Tibial nerve (tissue), 4 donors: ENCODE measurements around the gene GNB3. TPM values are rescaled to one million over a fixed set of nuclear protein-coding genes. Genes with fewer than 3 reads are reported as not detected.

Experiments used
- DNase-seq, 2 donors: peaks; one replicate each; pipeline ENCODE4 v3.0.0-alpha.2; 2019; ENCODE audit warnings: low spot score in 2 of 2
- H3K27ac ChIP-seq, 4 donors: fragments of 200-600 bp; sonication (generic) in 3 of 4; one replicate each; pipeline ENCODE4 v1.5.1; 2017 to 2019; ENCODE audit warnings: mild to moderate bottlenecking in 1 of 4
- H3K27me3 ChIP-seq, 2 donors: fragments of 200-600 bp; sonication (generic) in 1 of 2; one replicate each; pipeline versions ENCODE4 v1.5.1 to v1.6.0; 2017 to 2019
- H3K36me3 ChIP-seq, 3 donors: fragments of 200-600 bp; sonication (generic); one replicate each; pipeline ENCODE4 v1.5.1; 2018 to 2019
- H3K4me1 ChIP-seq, 4 donors: fragments of 200-600 bp; sonication (generic) in 3 of 4; one replicate each; pipeline ENCODE4 v1.5.1; 2017 to 2019
- H3K4me3 ChIP-seq, 4 donors: fragments of 200-600 bp; sonication (generic) in 3 of 4; one replicate each; pipeline ENCODE4 v1.5.1; 2017 to 2019; ENCODE audit warnings: mild to moderate bottlenecking in 1 of 4, moderate library complexity in 1 of 4
- H3K9me3 ChIP-seq, 4 donors: fragments of 200-600 bp; sonication (generic) in 3 of 4; one replicate each; pipeline ENCODE4 v1.5.1; 2017 to 2019
- CTCF ChIP-seq, 5 experiments: fragments of 200-600 bp in 3 of 5; fragments of 450-650 bp in 2 of 5; sonication (generic) in 3 of 5; IDR thresholded peaks; one replicate each; pipeline ENCODE4 v1.5.1; 2016 to 2019; ENCODE audit warnings: antibody characterized with exemption in 5 of 5, mild to moderate bottlenecking in 3 of 5, moderate library complexity in 2 of 5
- EP300 ChIP-seq, 2 donors: sonication (generic); formaldehyde crosslinking; IDR thresholded peaks; one replicate each; pipeline ENCODE4 v1.6.1; 2017; ENCODE audit warnings: antibody characterized with exemption in 2 of 2, mild to moderate bottlenecking in 1 of 2
- POLR2A ChIP-seq, 2 donors: fragments of 450-650 bp; IDR thresholded peaks; one replicate each; pipeline ENCODE4 v1.6.1; 2017; ENCODE audit warnings: antibody characterized with exemption in 2 of 2, mild to moderate bottlenecking in 2 of 2, moderate library complexity in 2 of 2
- WGBS, 2 donors: methylation state at CpG; one replicate each; pipeline ENCODE4 v1.1.5; 2018; 5-methylcytosine and 5-hydroxymethylcytosine counted together
- total RNA-seq, 4 donors: library from RNA; depleted of rRNA; stranded (reverse); fragments of >200 nt; gene quantifications; one replicate each; pipeline ENCODE4 v1.1.0, GENCODE V29; 2016

The GNB3 gene
- total RNA-seq, 4 donors from 2014 or later, result 0.84 to 9.9 (median 5.6) TPM

DNA sequence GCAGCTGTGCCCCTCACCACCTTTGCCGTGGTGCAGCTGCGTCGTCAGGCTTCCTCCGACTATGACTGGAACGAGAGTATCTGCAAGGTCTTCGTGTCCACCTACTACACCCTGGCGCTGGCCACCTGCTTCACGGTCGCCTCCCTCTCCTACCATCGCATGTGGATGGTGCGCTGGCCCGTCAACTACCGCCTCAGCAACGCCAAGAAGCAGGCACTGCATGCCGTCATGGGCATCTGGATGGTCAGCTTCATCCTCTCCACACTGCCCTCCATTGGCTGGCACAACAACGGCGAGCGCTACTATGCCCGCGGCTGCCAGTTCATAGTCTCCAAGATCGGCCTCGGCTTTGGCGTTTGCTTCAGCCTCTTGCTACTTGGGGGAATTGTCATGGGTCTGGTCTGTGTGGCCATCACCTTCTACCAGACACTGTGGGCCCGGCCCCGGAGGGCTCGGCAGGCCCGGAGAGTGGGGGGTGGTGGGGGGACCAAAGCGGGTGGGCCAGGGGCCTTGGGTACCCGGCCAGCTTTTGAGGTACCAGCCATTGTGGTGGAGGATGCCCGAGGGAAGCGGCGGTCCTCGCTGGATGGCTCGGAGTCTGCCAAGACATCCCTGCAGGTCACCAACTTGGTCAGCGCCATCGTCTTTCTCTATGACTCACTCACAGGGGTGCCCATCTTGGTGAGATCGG lies 16.5 kb upstream of the GNB3 start:
- Histone ChIP-seq H3K27me3 (peaks cover 0 to 34% of the 10 kb centered on the region in 2 donors), H3K9me3 (no peaks in the 10 kb centered on the region), H3K4me3 (no peak overlapping the region), H3K4me1 (peaks cover 0 to 54% (median 14%) of the 10 kb centered on the region in 4 donors), H3K27ac (no peak overlapping the region), H3K36me3 (no peaks in the 10 kb centered on the region)
- DNase-seq, result no peak
- WGBS, 2 donors, result 74 to 86% methylated on average over 31 of the region's 37 CpGs
- TF ChIP-seq POLR2A (IDR thresholded peaks at IDR 0.05) (no peak), CTCF (IDR thresholded peaks at IDR 0.05) (no peak), EP300 (IDR thresholded peaks at IDR 0.05) (no peak)

- TF ChIP-seq POLR2A (IDR thresholded peaks at IDR 0.05) (no peak), EP300 (IDR thresholded peaks at IDR 0.05) (no peak), CTCF (IDR thresholded peaks at IDR 0.05) (no peak)
- Histone ChIP-seq H3K27me3 (peaks cover 0 to 33% of the 10 kb centered on the region in 2 donors), H3K27ac (no peak overlapping the region), H3K4me1 (peaks cover 0 to 61% (median 17%) of the 10 kb centered on the region in 4 donors), H3K36me3 (no peaks in the 10 kb centered on the region), H3K4me3 (no peak overlapping the region), H3K9me3 (no peaks in the 10 kb centered on the region)
- DNase-seq, result no peak
- WGBS, 2 donors, result 48 to 52% methylated on average over 12 of the region's 12 CpGs
These were observed 15.8 kb upstream of the GNB3 start for GRCh38 chr12:6824901-6825381.

DNA sequence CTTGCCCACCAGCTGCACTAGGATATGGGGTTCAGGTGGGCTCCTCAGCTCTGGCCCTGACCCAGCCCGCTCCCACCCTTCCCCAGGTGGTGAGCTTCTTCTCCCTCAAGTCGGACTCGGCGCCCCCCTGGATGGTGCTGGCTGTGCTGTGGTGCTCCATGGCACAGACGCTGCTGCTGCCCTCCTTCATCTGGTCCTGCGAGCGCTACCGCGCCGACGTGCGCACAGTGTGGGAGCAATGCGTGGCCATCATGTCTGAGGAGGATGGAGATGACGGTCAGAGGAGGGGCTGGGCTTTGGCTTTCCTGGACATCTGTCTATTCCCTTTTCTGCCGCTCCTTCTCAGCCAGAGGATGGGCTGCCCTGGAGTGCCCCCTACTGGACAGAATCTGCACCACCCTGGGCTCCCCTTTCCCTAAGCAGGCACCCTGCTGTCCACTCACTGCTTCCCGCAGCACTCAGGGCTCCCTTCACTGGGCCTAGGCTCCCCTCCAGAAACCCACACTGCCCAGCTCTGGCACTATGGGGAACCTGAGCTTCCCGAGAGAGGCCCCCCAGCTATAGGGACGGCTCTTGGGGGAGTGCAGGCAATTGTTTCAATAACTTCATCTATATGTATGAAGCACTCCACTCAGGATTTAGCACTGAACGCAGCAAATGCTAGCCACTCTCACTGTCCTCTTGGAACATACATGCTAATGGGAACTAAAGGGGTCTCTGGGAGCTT lies 15.2 kb upstream of the GNB3 start:
- peak; percentile 73 to 88 for DNase-seq
- Histone ChIP-seq H3K27me3 (peaks cover 0 to 31% of the 10 kb centered on the region in 2 donors), H3K9me3 (no peaks in the 10 kb centered on the region), H3K36me3 (peaks cover 0 to 5% (median 0%) of the 10 kb centered on the region in 3 donors), H3K4me1 (peaks cover 0 to 62% (median 17%) of the 10 kb centered on the region in 4 donors), H3K27ac (no peak overlapping the region), H3K4me3 (no peak overlapping the region)
- TF ChIP-seq CTCF (IDR thresholded peaks at IDR 0.05), result peak; percentile 84 to 93 (median 90)
- TF ChIP-seq POLR2A (IDR thresholded peaks at IDR 0.05), result no peak
- no peak for TF ChIP-seq EP300 (IDR thresholded peaks at IDR 0.05)
- 9 to 14% methylated on average over 17 to 19 of the region's 19 CpGs for WGBS, 2 donors

- H3K4me1 ChIP-seq, result peaks cover 0 to 58% (median 17%) of the 10 kb centered on the region in 4 donors
- TF ChIP-seq CTCF (IDR thresholded peaks at IDR 0.05) (no peak), EP300 (IDR thresholded peaks at IDR 0.05) (no peak), POLR2A (IDR thresholded peaks at IDR 0.05) (no peak)
- H3K27me3 ChIP-seq, result peaks cover 0 to 31% of the 10 kb centered on the region in 2 donors
- no peaks in the 10 kb centered on the region for H3K9me3 ChIP-seq
- no peak for DNase-seq
- H3K4me3 ChIP-seq, result no peak overlapping the region
- H3K36me3 ChIP-seq, result peaks cover 0 to 12% (median 0%) of the 10 kb centered on the region in 3 donors
- WGBS, 2 donors, result 66 to 75% methylated on average over 17 of the region's 17 CpGs
- no peak overlapping the region for H3K27ac ChIP-seq
These were observed 14.5 kb upstream of the GNB3 start for GRCh38 chr12:6826125-6826733.
